Measurements from ENCODE around the gene SCPEP1. TPM values are rescaled to one million over a fixed set of nuclear protein-coding genes. Genes with fewer than 3 reads are reported as not detected.

SCPEP1 gene
- total RNA-seq, 3 donors from 2014 or later: 10.3 to 74.2 (median 27.7) TPM

DNA sequence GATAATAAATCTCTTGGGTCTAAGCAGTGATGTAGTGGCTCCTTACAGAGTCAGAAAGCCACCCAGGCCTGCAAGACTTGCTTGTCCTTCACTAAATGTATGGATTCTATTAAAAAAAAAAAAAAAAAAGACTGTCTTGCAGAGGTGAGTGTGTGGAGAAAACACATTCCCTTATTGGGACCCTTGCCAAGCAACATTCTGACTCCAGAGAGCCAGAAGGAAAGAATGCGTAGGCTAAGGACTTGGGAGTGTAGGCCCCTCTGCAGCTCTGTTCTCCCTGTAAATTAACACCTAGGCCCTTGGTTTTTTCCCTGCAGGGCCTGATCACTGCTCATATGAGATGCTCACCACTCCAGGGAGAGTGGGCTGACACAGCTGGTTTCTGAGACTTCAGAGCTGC is 17.8 kb downstream of the SCPEP1 start:
- TF ChIP-seq, protein P1, sequence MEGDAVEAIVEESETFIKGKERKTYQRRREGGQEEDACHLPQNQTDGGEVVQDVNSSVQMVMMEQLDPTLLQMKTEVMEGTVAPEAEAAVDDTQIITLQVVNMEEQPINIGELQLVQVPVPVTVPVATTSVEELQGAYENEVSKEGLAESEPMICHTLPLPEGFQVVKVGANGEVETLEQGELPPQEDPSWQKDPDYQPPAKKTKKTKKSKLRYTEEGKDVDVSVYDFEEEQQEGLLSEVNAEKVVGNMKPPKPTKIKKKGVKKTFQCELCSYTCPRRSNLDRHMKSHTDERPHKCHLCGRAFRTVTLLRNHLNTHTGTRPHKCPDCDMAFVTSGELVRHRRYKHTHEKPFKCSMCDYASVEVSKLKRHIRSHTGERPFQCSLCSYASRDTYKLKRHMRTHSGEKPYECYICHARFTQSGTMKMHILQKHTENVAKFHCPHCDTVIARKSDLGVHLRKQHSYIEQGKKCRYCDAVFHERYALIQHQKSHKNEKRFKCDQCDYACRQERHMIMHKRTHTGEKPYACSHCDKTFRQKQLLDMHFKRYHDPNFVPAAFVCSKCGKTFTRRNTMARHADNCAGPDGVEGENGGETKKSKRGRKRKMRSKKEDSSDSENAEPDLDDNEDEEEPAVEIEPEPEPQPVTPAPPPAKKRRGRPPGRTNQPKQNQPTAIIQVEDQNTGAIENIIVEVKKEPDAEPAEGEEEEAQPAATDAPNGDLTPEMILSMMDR (IDR thresholded peaks at IDR 0.05): no peak
- no peak for ATAC-seq

DNA sequence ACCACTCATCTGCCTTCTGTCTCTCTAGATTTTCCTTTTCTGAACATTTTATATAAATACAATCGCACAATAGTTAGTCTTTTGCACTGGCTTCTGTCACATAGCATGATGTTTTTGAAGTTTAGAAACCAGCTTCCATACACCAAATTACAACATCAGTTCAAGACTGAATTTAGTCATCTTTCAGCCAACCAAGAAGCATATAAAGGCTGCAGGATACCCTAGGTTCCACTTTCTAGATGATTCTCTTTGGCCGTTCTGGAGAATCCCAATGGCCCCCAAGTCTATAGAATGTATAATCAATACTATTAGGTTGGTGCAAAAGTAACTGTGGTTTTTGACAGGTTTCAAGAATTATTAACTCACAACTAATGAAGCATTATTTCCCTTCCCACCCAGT is 19.4 kb downstream of the SCPEP1 start:
- Histone ChIP-seq H3K4me1 (ENCODE audit: low read depth) (no peaks in the 10 kb centered on the region), H3K4me3 (no peak overlapping the region), H3K9me3 (no peaks in the 10 kb centered on the region), H3K36me3 (ENCODE audit: low read depth) (no peaks in the 10 kb centered on the region)
- TF ChIP-seq, protein P1 (IDR thresholded peaks at IDR 0.05): no peak
- no peak for ATAC-seq
- no peak for DNase-seq
- intact Hi-C loops (cut with DNase I, micrococcal nuclease): no loop called here

More for the DNA sequence above, 17.8 kb downstream of the SCPEP1 start:
- intact Hi-C loops (cut with DNase I, micrococcal nuclease): no loop called here
- no peak for DNase-seq
- no peaks in the 10 kb centered on the region for H3K9me3 ChIP-seq
- H3K4me3 ChIP-seq: no peak overlapping the region
- H3K36me3 ChIP-seq (ENCODE audit: low read depth): no peaks in the 10 kb centered on the region
- no peaks in the 10 kb centered on the region for H3K4me1 ChIP-seq (ENCODE audit: low read depth)

DNA sequence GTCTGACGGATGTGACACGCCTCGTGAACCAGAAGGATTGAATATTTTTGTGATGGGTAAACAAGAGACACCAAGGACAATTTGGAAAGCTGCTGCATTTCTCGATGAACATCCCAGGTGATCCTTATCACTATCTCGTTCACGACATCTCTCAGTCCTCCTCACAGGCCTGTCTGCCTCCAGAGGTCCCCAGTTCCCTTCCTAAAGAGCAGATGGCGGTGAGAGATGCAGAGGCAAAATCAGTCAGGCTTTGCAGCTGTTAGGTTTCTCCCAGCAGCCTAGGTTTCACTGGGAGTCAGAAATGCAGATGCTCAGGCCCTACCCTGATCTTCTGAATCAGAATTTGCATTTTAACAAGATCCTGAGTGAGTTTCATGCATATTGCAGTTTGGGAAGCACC is 23.6 kb downstream of the SCPEP1 start:
- intact Hi-C loops (cut with DNase I, micrococcal nuclease): no loop called here
- Histone ChIP-seq H3K36me3 (ENCODE audit: low read depth) (no peaks in the 10 kb centered on the region), H3K4me1 (ENCODE audit: low read depth) (no peaks in the 10 kb centered on the region), H3K4me3 (no peak overlapping the region), H3K9me3 (no peaks in the 10 kb centered on the region)
- DNase-seq (no peak), ATAC-seq (no peak)
- TF ChIP-seq, protein P1 (IDR thresholded peaks at IDR 0.05): no peak

DNA sequence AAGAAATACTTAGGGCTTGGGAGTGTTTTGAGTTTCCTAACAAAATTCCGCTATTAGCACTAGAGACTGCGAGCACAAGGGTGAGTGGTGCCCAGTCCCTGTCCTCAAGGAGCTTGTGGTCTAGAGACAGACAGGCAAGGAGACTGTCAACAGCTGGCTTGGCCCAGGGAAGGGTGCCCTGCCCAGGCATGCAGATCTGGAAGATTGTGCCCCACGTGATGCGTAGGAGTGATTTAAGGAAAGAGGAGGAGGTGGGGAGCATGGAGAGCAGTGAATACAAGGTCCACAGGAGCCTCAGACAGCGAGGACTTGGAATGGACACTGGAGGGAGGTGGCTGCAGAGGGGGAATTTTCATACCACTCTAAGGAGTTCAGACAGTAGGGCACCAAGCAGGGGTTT is 25.0 kb downstream of the SCPEP1 start:
- Histone ChIP-seq H3K36me3 (ENCODE audit: low read depth) (no peaks in the 10 kb centered on the region), H3K4me1 (ENCODE audit: low read depth) (no peaks in the 10 kb centered on the region), H3K4me3 (no peak overlapping the region), H3K9me3 (no peaks in the 10 kb centered on the region)
- ATAC-seq: no peak
- no peak for DNase-seq
- intact Hi-C loops (cut with DNase I, micrococcal nuclease): no loop called here
- TF ChIP-seq, protein P1 (IDR thresholded peaks at IDR 0.05): no peak

DNA sequence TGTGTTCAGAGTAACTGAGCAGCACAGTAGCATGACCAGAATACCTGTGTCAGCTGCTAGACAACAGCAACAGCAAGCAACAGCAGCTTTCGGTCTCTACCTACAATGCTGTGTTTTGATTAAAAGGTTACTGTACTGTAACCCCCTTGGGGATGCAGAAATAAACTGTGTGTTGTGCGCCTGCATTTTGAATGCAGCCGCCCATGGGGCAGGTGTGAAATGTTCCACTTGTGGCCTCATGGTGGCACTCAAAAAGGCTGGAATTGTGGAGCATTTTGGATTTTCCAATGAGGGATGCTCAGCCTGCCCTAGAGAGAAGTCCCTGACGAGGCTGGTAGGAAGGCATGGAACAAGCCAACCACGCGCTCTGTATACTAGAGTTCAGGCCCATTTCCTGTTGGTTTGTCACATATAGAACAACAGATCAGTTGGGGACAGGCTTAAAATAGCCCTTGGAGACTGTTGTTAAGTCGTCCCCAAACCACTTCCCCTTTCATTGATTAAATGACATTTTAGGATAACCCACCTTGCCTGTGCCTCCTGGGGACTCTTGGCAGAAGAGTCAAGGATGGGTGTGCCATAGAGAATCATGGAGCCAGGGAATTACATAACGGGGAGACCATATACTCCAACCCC is 27.1 kb downstream of the SCPEP1 start:
- H3K4me3 ChIP-seq: no peak overlapping the region
- intact Hi-C loops (cut with DNase I, micrococcal nuclease): no loop called here
- ATAC-seq (peak; percentile 72), DNase-seq (peak in 1 of 3 donors; percentile 39)
- TF ChIP-seq, protein P1 (IDR thresholded peaks at IDR 0.05): peak; percentile 31
- H3K36me3 ChIP-seq (ENCODE audit: low read depth): no peaks in the 10 kb centered on the region
- no peaks in the 10 kb centered on the region for H3K9me3 ChIP-seq
- no peaks in the 10 kb centered on the region for H3K4me1 ChIP-seq (ENCODE audit: low read depth)

DNA sequence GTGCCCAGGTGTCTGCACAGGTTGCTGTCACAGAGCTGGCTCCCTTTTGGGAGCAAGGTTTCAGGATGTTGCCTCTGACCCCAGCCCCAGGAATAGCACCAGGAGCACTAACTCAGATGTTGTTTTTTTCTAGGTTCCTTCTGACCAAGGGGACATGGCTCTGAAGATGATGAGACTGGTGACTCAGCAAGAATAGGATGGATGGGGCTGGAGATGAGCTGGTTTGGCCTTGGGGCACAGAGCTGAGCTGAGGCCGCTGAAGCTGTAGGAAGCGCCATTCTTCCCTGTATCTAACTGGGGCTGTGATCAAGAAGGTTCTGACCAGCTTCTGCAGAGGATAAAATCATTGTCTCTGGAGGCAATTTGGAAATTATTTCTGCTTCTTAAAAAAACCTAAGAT is 28.1 kb downstream of the SCPEP1 start:
- Histone ChIP-seq H3K4me3 (no peak overlapping the region), H3K4me1 (ENCODE audit: low read depth) (no peaks in the 10 kb centered on the region), H3K9me3 (no peaks in the 10 kb centered on the region), H3K36me3 (ENCODE audit: low read depth) (no peaks in the 10 kb centered on the region)
- no peak for ATAC-seq
- TF ChIP-seq, protein P1 (IDR thresholded peaks at IDR 0.05): no peak
- intact Hi-C loops (cut with DNase I, micrococcal nuclease): no loop called here
- DNase-seq: no peak
